GM19240 (cell line): ENCODE data around the gene GALNT18.

Experiments
- DNase-seq: peaks from one replicate; pipeline ENCODE4 v3.0.0; 2011; ENCODE audit warnings: low spot score; ENCODE audit not compliant: insufficient read length

Gene GALNT18

GRCh38 chr11:11533057-11533456 is 88.7 kb downstream of the GALNT18 start:
- DNase-seq = no peak

GRCh38 chr11:11532574-11532973 is 89.2 kb downstream of the GALNT18 start:
- DNase-seq = no peak

GRCh38 chr11:11531131-11531908 is 90.5 kb downstream of the GALNT18 start:
- DNase-seq = no peak

- no peak for DNase-seq
Observed at GRCh38 chr11:11528986-11529385, 92.8 kb downstream of the GALNT18 start.

- DNase-seq = no peak
Observed at GRCh38 chr11:11525283-11525682, 96.5 kb downstream of the GALNT18 start.

- no peak for DNase-seq
Observed at GRCh38 chr11:11524436-11525061, 97.3 kb downstream of the GALNT18 start.

GRCh38 chr11:11522591-11522990 is 99.2 kb downstream of the GALNT18 start:
- DNase-seq = no peak

GRCh38 chr11:11521306-11522002 is 100.4 kb downstream of the GALNT18 start:
- no peak for DNase-seq

- no peak for DNase-seq
Observed at GRCh38 chr11:11520231-11521015, 101.4 kb downstream of the GALNT18 start.

GRCh38 chr11:11519184-11519583 is 102.6 kb downstream of the GALNT18 start:
- DNase-seq = no peak

- no peak for DNase-seq
Observed at GRCh38 chr11:11514246-11514645, 107.6 kb downstream of the GALNT18 start.

- DNase-seq = no peak
Observed at GRCh38 chr11:11513422-11513821, 108.4 kb downstream of the GALNT18 start.

GRCh38 chr11:11512929-11513328 is 108.9 kb downstream of the GALNT18 start:
- DNase-seq = no peak

GRCh38 chr11:11512502-11512901 is 109.3 kb downstream of the GALNT18 start:
- no peak for DNase-seq

- no peak for DNase-seq
Observed at GRCh38 chr11:11512090-11512489, 109.7 kb downstream of the GALNT18 start.

GRCh38 chr11:11510939-11511338 is 110.9 kb downstream of the GALNT18 start:
- DNase-seq = no peak

- DNase-seq = no peak
Observed at GRCh38 chr11:11505692-11506091, 116.1 kb downstream of the GALNT18 start.

GRCh38 chr11:11505190-11505589 is 116.6 kb downstream of the GALNT18 start:
- no peak for DNase-seq

GRCh38 chr11:11504071-11504470 is 117.7 kb downstream of the GALNT18 start:
- DNase-seq = no peak

- no peak for DNase-seq
Observed at GRCh38 chr11:11502263-11502861, 119.4 kb downstream of the GALNT18 start.
